ENCODE data around the gene MMD2.

DNA sequence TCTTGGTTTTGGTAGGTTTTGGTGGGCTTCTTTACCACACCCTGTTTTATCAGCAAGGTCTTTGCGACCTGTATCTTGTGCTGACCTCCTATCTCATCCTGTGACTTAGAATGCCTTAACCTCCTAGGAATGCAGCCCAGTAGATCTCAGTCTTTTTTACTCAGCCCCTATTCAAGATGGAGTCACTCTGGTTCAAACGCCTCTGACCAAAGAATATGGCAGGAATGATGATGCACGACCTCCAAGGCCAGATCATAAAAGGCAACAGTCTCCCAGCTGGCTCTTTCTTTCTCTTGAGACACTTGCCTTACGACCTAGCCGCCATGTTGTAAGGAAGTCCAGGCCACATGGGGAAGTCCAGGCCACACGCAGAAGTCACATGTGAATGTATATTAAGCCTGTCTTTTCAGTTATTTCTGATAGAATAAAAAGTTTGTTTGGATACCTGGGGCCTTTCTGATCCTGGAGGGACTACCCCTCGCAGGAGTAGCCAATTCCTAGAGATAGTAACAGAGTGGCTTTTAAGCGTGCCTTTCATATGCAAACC, 65.0 kb downstream of the MMD2 start:
- TF ChIP-seq, protein P1, sequence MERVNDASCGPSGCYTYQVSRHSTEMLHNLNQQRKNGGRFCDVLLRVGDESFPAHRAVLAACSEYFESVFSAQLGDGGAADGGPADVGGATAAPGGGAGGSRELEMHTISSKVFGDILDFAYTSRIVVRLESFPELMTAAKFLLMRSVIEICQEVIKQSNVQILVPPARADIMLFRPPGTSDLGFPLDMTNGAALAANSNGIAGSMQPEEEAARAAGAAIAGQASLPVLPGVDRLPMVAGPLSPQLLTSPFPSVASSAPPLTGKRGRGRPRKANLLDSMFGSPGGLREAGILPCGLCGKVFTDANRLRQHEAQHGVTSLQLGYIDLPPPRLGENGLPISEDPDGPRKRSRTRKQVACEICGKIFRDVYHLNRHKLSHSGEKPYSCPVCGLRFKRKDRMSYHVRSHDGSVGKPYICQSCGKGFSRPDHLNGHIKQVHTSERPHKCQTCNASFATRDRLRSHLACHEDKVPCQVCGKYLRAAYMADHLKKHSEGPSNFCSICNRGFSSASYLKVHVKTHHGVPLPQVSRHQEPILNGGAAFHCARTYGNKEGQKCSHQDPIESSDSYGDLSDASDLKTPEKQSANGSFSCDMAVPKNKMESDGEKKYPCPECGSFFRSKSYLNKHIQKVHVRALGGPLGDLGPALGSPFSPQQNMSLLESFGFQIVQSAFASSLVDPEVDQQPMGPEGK (CRISPR knock-in tag; IDR thresholded peaks at IDR 0.05; ENCODE audit: borderline replicate concordance) = no peak
- TF ChIP-seq TOX (CRISPR knock-in tag; IDR thresholded peaks at IDR 0.05; ENCODE audit: borderline replicate concordance) (no peak), RARB (CRISPR knock-in tag; IDR thresholded peaks at IDR 0.05) (no peak)
- TF ChIP-seq, protein P2, sequence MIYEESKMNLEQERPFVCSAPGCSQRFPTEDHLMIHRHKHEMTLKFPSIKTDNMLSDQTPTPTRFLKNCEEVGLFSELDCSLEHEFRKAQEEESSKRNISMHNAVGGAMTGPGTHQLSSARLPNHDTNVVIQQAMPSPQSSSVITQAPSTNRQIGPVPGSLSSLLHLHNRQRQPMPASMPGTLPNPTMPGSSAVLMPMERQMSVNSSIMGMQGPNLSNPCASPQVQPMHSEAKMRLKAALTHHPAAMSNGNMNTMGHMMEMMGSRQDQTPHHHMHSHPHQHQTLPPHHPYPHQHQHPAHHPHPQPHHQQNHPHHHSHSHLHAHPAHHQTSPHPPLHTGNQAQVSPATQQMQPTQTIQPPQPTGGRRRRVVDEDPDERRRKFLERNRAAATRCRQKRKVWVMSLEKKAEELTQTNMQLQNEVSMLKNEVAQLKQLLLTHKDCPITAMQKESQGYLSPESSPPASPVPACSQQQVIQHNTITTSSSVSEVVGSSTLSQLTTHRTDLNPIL (CRISPR knock-in tag; IDR thresholded peaks at IDR 0.05; ENCODE audit: low read depth) = no peak

All from SK-N-SH treated with all-trans-retinoic acid at 6 μM for 48 hours (cell line).